HG02759 (cell line): ENCODE measurements around the gene DPF1.

Experiments
- ATAC-seq: cut with Tn5 transposase; IDR thresholded peaks from one replicate; pipeline ENCODE4 v1.9.1; 2021; ENCODE audit warnings: mild to moderate bottlenecking, moderate library complexity; ENCODE audit not compliant: unreplicated experiment

DPF1 gene

DNA sequence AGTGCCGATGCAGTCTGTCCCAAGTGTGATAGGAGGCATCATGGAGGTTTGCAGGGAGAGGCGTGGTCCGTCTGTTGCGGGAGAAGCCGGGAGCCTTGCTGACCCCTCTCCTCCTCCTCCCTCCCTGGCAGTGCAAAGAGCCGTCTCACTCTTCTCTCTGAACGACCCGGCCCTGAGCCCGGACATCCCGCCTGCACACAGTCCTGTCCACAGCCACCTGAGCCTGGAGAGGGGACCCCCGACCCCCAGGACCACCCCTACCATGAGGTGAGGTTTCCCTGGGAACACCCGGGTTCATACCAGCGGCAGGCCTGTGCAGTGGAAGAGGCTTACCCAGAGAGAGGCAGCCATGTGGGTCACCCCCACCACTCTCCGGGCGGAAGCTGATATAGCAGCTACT lies 22.3 kb downstream of the DPF1 start:
- ATAC-seq = no peak

DNA sequence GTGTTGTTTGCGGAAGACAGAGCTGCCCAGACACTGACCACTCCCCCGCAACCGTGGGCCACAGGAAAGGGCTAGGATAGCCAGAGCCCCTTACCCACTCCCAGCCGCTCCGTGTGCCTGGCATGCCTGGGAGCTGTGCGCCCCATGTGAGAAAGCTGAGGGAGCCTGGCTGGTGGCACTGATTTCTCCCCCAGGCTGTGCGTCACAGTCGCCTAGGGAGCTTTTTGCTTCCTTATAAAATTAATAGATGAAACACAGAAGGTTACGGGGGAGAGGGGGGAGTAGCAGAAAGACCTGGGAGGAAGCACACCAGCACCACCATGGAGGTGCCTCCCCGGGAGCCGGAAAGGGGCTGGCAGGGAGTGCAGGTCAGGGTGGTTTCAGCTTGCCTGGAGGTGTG lies 24.7 kb downstream of the DPF1 start:
- ATAC-seq = no peak

DNA sequence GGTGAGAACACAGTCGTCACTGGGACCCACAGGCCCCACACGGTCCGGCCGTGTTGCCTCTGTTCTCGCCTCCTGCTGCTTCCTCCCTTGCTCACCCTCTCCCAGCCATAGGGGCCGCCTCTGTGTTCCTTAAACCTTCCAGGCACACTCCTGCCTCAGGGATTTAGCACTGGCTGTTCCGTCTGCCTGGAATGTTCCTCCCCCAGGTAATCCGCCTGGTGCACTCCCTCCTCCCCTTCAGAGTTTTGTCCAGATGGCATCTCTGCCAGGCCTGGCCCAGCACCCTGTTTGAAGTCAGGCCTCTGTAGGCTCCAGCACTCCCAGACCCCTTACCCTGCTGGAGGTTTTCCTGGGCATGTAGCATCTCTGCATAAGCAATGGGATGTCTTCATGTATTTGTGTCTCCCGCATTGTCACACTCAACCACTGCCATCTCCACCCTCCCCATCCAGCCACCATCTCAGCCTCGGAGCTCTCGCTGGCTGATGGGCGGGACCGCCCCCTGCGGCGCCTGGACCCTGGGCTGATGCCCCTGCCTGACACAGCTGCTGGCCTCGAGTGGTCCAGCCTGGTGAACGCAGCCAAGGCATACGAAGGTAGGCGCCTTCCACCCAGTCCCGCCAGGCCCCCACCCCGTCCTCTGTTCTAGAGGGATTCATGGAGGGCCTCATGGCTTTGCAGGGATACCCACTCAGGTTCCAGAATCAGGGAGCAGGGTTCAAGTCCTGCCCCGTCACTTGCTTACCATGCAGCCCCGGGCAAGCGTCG lies 25.9 kb downstream of the DPF1 start:
- no peak for ATAC-seq

DNA sequence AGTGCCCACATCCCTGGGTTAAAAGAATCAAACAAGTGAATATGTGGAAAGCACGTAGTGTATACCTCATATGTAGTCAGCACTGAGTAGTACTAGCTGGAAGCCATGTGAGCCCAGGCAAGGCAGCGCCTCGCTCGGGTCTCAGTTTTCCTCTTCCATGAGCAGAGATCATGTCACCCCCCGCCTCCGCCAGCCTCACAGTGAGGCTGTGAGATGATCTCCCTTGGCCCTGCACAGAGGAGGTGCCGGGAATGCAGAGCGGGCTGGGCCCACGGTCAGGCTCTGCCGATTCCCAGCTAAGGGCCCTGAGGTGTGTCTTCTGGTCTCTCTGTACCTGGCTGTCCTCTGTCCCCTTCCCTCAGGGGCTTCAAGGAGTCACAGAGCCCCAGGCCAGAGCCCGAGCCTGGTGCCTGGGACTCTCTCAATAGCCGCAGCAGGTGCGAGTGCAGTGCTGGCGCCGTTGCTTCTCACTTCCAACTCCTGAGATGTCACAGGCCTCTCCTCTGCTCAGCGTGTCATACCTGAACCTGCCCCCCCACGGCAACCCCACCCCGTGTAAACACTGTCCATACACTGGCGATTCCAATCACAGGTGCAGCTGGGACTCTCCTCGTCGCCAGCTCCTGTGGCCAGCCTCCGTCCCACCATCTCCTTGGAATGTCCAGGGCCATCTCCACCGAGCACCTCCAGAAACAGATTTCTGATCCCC lies 26.9 kb downstream of the DPF1 start:
- no peak for ATAC-seq

DNA sequence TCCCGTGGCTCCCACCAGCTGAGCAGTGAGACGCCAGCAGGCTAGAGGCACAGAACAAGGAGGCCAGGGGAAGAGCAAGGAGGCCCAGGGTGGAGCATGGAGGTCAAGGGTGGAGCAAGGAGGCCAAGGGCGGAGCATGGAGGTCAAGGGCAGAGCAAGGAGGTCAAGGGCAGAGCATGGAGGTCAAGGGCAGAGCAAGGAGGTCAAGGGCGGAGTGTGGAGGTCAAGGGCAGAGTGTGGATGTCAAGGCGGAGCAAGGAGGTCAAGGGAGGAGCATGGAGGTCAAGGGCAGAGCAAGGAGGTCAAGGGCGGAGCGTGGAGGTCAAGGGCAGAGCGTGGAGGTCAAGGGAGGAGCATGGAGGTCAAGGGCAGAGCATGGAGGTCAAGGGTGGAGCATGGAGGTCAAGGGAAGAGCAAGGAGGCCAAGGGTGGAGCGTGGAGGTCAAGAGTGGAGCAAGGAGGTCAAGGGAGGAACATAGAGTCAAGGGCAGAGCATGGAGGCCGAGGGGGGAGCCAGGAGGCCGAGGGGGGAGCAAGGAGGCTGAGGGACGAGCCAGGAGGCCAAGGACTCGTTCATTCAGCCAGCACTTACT lies 27.7 kb downstream of the DPF1 start:
- no peak for ATAC-seq

- ATAC-seq = no peak
Measured at GRCh38 chr19:38195237-38195636, 28.8 kb downstream of the DPF1 start.

- ATAC-seq = no peak
Measured at GRCh38 chr19:38194061-38194701, 29.8 kb downstream of the DPF1 start.

DNA sequence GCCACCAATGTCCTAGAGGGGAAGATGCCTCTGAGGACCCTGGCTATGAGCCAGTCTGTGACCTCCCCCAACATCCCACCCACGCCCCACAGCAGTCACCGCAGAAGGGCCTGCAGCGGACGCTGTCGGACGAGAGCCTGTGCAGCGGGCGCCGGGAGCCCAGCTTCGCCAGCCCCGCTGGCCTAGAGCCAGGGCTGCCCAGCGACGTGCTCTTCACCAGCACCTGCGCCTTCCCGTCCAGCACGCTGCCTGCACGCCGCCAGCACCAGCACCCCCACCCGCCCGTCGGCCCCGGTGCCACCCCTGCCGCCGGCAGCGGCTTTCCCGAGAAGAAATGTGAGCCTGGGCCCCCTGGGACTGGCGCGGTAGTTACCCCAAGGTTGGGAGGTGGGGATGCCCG lies 30.6 kb downstream of the DPF1 start:
- ATAC-seq = no peak

DNA sequence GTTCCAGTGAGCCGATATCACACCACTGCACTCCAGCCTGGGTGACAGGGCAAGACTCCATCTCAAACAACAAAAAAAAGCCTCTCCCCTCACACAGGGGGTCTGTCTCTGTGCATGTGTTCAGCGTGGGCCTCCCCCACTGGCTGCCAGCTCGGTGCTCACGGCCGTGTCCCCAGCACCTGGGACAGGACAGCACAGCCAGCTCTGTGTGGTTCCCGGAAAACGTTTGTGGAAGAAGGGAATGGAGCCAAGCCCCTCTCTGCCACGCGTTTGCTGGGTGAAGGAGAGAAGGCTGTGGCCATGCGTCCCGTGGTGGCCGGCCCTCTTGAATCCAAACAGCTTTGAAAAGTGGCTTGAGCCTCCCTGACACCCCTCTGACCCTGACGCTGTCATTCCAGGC lies 32.3 kb downstream of the DPF1 start:
- ATAC-seq = no peak

DNA sequence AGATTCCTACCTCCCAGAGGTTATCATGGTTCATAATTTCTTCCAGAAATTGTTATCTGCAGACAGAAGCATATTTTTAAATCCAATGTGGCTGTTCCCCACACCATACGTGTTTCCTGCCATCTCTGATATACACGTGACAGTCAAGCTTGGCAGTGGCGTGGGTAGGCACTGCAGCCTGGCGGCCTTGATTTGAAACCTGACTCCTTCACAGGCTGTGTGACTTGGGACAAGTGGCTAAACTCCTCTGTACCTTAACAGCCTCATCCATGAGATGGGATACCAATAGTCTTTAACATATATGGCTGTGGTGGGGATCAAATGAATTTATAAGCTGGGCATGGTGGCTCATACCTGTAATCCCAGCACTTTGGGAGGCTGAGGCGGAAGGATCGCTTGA lies 33.2 kb downstream of the DPF1 start:
- no peak for ATAC-seq

- no peak for ATAC-seq
Measured at GRCh38 chr19:38190061-38190460, 34.0 kb downstream of the DPF1 start.

- no peak for ATAC-seq
Measured at GRCh38 chr19:38185562-38185961, 38.5 kb downstream of the DPF1 start.

- ATAC-seq = no peak
Measured at GRCh38 chr19:38184815-38185214, 39.2 kb downstream of the DPF1 start.

GRCh38 chr19:38183251-38183897 lies 40.6 kb downstream of the DPF1 start:
- ATAC-seq = no peak

DNA sequence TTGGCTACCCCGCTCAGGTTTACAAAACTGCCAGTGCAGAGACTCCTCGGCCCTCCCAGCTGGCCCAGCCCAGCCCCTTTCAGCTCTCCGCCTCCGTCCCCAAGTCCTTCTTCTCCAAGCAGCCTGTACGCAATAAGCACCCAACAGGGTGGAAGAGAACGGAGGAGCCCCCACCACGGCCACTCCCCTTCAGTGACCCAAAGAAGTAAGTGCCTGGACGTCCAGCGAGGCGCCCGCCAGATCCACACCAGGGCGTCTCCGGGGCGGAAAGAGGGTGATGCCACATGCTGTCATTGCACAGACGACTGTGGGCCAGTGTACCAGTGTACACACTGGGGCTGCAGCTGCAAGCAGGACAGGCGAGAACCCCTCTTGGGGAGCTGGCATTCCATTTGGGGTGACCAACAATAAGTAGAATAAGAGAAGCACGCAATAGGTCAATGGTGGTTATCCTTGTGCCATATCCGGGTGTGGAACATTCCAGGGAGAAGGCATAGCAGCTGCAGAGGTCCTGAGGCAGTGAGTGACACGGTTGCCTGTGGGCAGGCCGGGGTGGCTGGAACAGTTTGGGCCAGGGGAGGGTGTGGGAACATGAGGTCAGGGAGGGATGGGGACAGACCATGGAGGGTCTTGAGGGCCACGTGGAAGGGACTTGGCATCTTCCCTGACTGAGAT lies 41.3 kb downstream of the DPF1 start:
- no peak for ATAC-seq

DNA sequence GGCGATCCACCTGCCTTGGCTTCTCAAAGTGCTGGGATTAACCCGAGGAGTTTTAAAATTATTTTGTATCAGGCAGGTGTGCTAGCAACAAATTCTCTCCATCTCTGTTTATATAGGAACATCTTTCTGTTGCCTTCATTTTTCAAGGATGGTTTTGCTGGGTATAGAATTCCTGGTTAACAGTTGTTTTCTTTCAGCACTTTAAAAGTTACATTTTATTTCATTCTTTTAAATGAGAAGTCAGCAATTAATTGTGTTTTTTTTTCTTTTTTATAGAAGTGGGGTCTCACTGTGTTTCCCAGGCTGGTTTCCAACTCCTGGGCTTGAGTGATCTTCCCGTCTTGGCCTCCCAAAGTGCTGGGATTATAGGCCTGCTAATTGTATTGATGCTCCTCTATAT lies 44.0 kb downstream of the DPF1 start:
- no peak for ATAC-seq

GRCh38 chr19:38175422-38175821 lies 48.6 kb downstream of the DPF1 start:
- no peak for ATAC-seq

GRCh38 chr19:38173291-38174041 lies 50.6 kb downstream of the DPF1 start:
- ATAC-seq = no peak

DNA sequence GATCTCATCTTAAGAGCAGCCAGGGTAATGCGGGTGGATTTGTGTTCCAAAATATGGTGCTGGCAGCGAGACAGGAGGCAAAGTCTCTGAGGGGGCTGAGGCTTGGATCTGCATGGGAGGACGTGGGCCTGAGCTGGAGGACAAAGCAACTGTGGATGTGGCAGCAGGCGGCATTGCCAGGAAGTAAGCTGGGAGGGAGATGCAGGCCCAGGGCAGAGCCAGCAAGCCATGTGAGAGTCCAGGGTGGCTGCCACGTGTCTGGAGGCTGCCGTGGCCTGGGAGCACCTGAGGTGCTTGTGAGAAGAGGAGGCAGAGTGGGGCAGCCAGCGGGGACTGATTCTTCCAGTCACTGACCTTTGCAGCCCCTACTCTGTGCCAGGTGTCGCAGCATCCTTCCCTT lies 52.0 kb downstream of the DPF1 start:
- ATAC-seq = no peak

GRCh38 chr19:38170334-38170733 lies 53.7 kb downstream of the DPF1 start:
- ATAC-seq = no peak
